Esophagus mucosa (tissue), 1 donor: Measurements from ENCODE around the gene PCYOX1L. TPM values are rescaled to one million over a fixed set of nuclear protein-coding genes. Genes with fewer than 3 reads are reported as not detected.
"Not testable (repeated sequence)": the region's sequence is repeated elsewhere in the genome, so short reads cannot be mapped to it uniquely, and the experiment has no call there.

Source experiments
- ATAC-seq: fragments of 200-7000 bp; cut with Tn5 transposase; one replicate; pipeline ENCODE4 v1.9.1; 2020
- total RNA-seq: library from RNA; stranded (reverse); gene quantifications from one replicate; pipeline ENCODE4 v1.2.4, GENCODE V29; 2023
- donor health status: DM: yes; HTN: yes; CAD: no.

PCYOX1L gene
- total RNA-seq, 1 donor from 2014 or later = 6.5 TPM

GRCh38 chr5:149388498-149389190 lies 30.8 kb downstream of the PCYOX1L start:
- ATAC-seq = no peak

- ATAC-seq = no peak
These were observed 32.0 kb downstream of the PCYOX1L start for GRCh38 chr5:149389552-149390495.

GRCh38 chr5:149391076-149391475 lies 33.2 kb downstream of the PCYOX1L start:
- not testable (repeated sequence) for ATAC-seq

GRCh38 chr5:149391524-149391923 lies 33.7 kb downstream of the PCYOX1L start:
- ATAC-seq = no peak

GRCh38 chr5:149392718-149393117 lies 34.9 kb downstream of the PCYOX1L start:
- ATAC-seq = peak; percentile 84

- ATAC-seq = not testable (repeated sequence)
These were observed 37.1 kb downstream of the PCYOX1L start for GRCh38 chr5:149394996-149395395.

- no peak for ATAC-seq
These were observed 39.7 kb downstream of the PCYOX1L start for GRCh38 chr5:149397530-149397929.

GRCh38 chr5:149398747-149399266 lies 41.0 kb downstream of the PCYOX1L start:
- ATAC-seq = not testable (repeated sequence)

- ATAC-seq = no peak
These were observed 41.9 kb downstream of the PCYOX1L start for GRCh38 chr5:149399775-149400174.

GRCh38 chr5:149400304-149400703 lies 42.5 kb downstream of the PCYOX1L start:
- peak; percentile 66 for ATAC-seq

- ATAC-seq = no peak
These were observed 43.2 kb downstream of the PCYOX1L start for GRCh38 chr5:149401051-149401450.

GRCh38 chr5:149402291-149402690 lies 44.4 kb downstream of the PCYOX1L start:
- ATAC-seq = no peak

GRCh38 chr5:149403923-149404745 lies 46.3 kb downstream of the PCYOX1L start:
- no peak for ATAC-seq

- peak; percentile 4 for ATAC-seq
These were observed 47.1 kb downstream of the PCYOX1L start for GRCh38 chr5:149404746-149405549.

- ATAC-seq = no peak
These were observed 47.8 kb downstream of the PCYOX1L start for GRCh38 chr5:149405550-149406202.

GRCh38 chr5:149406203-149406978 lies 48.5 kb downstream of the PCYOX1L start:
- peak; percentile 30 for ATAC-seq

GRCh38 chr5:149406979-149407306 lies 49.1 kb downstream of the PCYOX1L start:
- no peak for ATAC-seq

GRCh38 chr5:149407323-149408251 lies 49.7 kb downstream of the PCYOX1L start:
- ATAC-seq = no peak
